ENCODE data around the gene KCTD16.

GRCh38 chr5:144196612-144197011, 25.9 kb downstream of the KCTD16 start:
- TF ChIP-seq CTCF (IDR thresholded peaks at IDR 0.05; ENCODE audit: poor library complexity): no peak
- TF ChIP-seq EZH2 (IDR thresholded peaks at IDR 0.05; ENCODE audit: borderline replicate concordance): no peak
